Testis (tissue), 3 donors: ENCODE results near the gene CTDSPL2. TPM values are rescaled to one million over a fixed set of nuclear protein-coding genes. Genes with fewer than 3 reads are reported as not detected.
"Not testable (repeated sequence)": the region's sequence is repeated elsewhere in the genome, so short reads cannot be mapped to it uniquely, and the experiment has no call there.

Experiments used
- DNase-seq: peaks from one replicate; pipeline ENCODE4 v3.0.0-alpha.2; 2019
- H3K27ac ChIP-seq, 2 donors: fragments of 200-600 bp; sonication (generic); one replicate each; pipeline ENCODE4 v1.5.1; 2019
- H3K27me3 ChIP-seq: fragments of 200-600 bp; sonication (generic); one replicate; pipeline ENCODE4 v1.5.1; 2019
- H3K36me3 ChIP-seq: fragments of 200-600 bp; sonication (generic); one replicate; pipeline ENCODE4 v1.5.1; 2017; ENCODE audit warnings: low read depth; ENCODE audit errors: missing control alignments
- H3K4me1 ChIP-seq: fragments of 200-600 bp; sonication (generic); one replicate; pipeline ENCODE4 v1.5.1; 2019
- H3K4me3 ChIP-seq, 2 donors: fragments of 200-600 bp; sonication (generic); one replicate each; pipeline ENCODE4 v1.5.1; 2017 to 2019
- H3K9me3 ChIP-seq: fragments of 200-600 bp; sonication (generic); one replicate; pipeline ENCODE4 v1.5.1; 2017
- POLR2A ChIP-seq: fragments of 450-650 bp; IDR thresholded peaks from one replicate; pipeline ENCODE4 v1.6.1; 2017; ENCODE audit warnings: antibody characterized with exemption, mild to moderate bottlenecking, moderate library complexity
- WGBS, 2 donors: methylation state at CpG; one replicate each; pipeline ENCODE4 v1.1.5; 2018; 5-methylcytosine and 5-hydroxymethylcytosine counted together
- intact Hi-C: fragments of 100-400 bp; cut with DNase I; formaldehyde crosslinking; loops from one replicate; pipeline ENCODE4 v1.15.1; 2023; ENCODE audit warnings: low total_unique reads
- polyA plus RNA-seq: library from polyadenylated mRNA; stranded (reverse); fragments of 350-450 nt; fragmentation: Illumina TruSeq; extraction: RNeasy Lipid Tissue Mini Kit (QIAGEN cat#74804); gene quantifications from one replicate; pipeline ENCODE4 v1.2.3, GENCODE V29; 2014; ENCODE audit warnings: low read depth, low replicate concordance; ENCODE audit not compliant: insufficient read depth
- total RNA-seq, 2 donors: library from RNA; depleted of rRNA; stranded (reverse); fragments of >200 nt; gene quantifications; one replicate each; pipeline ENCODE4 v1.2.3, GENCODE V29; 2016
- TF ChIP-seq, protein P1 (sequence below), 3 experiments: fragments of 450-650 bp in 2 of 3; fragments of 200-600 bp in 1 of 3; sonication (generic) in 1 of 3; IDR thresholded peaks; one replicate each; pipeline ENCODE4 v1.5.1; 2016 to 2019; ENCODE audit warnings: antibody characterized with exemption in 3 of 3, mild to moderate bottlenecking in 2 of 3, moderate library complexity in 1 of 3

The CTDSPL2 gene
- total and polyA plus RNA-seq, 3 donors from 2014 or later = 27.7 to 71.2 (median 68.9) TPM

DNA sequence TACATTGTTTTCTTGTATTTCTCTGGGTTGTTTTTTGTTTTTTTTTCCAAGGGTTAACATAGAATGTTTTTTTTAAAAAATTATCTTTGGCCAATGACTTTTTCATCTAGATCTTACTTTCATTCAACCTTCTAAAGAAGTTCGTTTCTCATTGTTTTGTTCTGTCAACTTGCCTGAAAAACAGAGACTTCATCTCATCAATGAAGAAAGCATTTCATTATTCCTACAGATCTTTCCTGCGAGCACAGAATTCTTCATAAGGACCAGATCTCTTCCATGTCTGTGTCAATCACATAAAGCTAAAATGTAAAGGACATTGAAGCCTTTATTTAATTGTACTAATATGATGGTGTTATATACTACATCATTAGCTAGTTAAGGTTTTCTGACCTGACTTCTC is 99.8 kb downstream of the CTDSPL2 start:
- 79 to 88% methylated on average over 2 of the region's 2 CpGs for WGBS, 2 donors
- no peak overlapping the region for H3K27ac ChIP-seq
- no peak overlapping the region for H3K4me3 ChIP-seq
- TF ChIP-seq, protein P1, sequence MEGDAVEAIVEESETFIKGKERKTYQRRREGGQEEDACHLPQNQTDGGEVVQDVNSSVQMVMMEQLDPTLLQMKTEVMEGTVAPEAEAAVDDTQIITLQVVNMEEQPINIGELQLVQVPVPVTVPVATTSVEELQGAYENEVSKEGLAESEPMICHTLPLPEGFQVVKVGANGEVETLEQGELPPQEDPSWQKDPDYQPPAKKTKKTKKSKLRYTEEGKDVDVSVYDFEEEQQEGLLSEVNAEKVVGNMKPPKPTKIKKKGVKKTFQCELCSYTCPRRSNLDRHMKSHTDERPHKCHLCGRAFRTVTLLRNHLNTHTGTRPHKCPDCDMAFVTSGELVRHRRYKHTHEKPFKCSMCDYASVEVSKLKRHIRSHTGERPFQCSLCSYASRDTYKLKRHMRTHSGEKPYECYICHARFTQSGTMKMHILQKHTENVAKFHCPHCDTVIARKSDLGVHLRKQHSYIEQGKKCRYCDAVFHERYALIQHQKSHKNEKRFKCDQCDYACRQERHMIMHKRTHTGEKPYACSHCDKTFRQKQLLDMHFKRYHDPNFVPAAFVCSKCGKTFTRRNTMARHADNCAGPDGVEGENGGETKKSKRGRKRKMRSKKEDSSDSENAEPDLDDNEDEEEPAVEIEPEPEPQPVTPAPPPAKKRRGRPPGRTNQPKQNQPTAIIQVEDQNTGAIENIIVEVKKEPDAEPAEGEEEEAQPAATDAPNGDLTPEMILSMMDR (IDR thresholded peaks at IDR 0.05) = no peak
- TF ChIP-seq POLR2A = no peak
- no peaks in the 10 kb centered on the region for H3K4me1 ChIP-seq
- no peaks in the 10 kb centered on the region for H3K27me3 ChIP-seq
- intact Hi-C loops = no loop called here
- H3K36me3 ChIP-seq = no peaks in the 10 kb centered on the region
- H3K9me3 ChIP-seq = no peaks in the 10 kb centered on the region
- DNase-seq = no peak

DNA sequence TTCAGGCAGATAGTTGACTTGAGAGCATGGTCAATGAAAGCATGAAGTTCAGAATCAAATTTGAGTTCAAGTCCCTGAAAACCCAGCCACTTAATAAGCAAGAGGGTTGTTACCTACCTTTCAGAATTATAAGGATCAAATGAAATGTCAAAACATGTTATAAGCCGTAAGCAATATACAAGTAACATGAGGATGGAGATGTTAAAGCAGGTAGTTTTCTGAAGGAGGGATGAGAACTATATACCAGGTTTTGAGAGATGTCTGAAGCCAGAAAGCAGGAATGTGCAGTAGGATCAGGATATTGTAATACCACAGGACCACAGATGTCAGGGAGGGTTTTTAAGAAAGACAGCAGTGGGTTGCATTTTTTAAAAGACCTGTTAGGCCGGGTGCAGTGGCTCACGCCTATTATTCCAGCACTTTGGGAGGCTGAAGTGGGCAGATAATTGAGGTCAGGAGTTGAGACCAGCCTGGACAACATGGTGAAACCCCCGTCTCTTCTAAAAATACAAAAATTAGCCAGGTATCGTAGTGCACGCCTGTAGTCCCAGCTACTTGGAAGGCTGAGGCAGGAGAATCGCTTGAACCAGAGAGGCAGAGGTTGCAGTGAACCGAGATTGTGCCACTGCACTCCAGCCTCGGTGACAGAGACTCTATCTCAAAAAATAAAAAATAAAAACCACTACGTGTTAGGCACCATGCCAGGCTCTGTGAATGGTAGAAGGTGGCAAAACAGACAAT is 102.6 kb downstream of the CTDSPL2 start:
- H3K27ac ChIP-seq = no peak overlapping the region
- H3K4me3 ChIP-seq = no peak overlapping the region
- TF ChIP-seq, protein P1 (IDR thresholded peaks at IDR 0.05) = no peak
- TF ChIP-seq POLR2A = no peak
- H3K27me3 ChIP-seq = no peaks in the 10 kb centered on the region
- 57 to 63% methylated on average over 10 of the region's 10 CpGs for WGBS, 2 donors
- H3K9me3 ChIP-seq = no peaks in the 10 kb centered on the region
- intact Hi-C loops = no loop called here
- no peaks in the 10 kb centered on the region for H3K4me1 ChIP-seq
- DNase-seq = no peak
- H3K36me3 ChIP-seq = no peaks in the 10 kb centered on the region

DNA sequence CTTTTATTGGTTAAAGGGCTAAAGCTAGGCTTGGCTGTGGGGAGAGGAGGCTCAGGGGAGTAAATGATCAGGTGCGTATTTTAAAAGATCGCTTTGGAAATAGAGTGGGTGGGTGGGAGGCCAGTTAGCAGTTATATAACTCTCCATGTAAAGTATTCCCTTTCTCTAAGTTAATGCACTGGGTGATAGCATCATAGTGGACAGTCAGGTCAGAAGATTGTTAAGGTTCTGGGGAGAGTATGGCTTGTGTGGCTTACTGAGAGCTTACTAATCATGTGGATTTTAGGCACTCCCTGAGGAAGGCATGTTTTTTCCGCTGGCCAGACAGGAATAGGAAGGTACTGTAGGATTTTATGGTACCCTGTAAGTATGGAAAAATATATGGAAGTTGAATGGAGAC is 103.2 kb downstream of the CTDSPL2 start:
- no peak overlapping the region for H3K27ac ChIP-seq
- H3K4me1 ChIP-seq = no peaks in the 10 kb centered on the region
- H3K4me3 ChIP-seq = no peak overlapping the region
- H3K27me3 ChIP-seq = no peaks in the 10 kb centered on the region
- H3K36me3 ChIP-seq = no peaks in the 10 kb centered on the region
- DNase-seq = no peak
- H3K9me3 ChIP-seq = no peaks in the 10 kb centered on the region
- WGBS, 2 donors = 78 to 84% methylated on average over 3 of the region's 3 CpGs
- intact Hi-C loops = no loop called here
- no peak for TF ChIP-seq POLR2A
- TF ChIP-seq, protein P1 (IDR thresholded peaks at IDR 0.05) = no peak

DNA sequence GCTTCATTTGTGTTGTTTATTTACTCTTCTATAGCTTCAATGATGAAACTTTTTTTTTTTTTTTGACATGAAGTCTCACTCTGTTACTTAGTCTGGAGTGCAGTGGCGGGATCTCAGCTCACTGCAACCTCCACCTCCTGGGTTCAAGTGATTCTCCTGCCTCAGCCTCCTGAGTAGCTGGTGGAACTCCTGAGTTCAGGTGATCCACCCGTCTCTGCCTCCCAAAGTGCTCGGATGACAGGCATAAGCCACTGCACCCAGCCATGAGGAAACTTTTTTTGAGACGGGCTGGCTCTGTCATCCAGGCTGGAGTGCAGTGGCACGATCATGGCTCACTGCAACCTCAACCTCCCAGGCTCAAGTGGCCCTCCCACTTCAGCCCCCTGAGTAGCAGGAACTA is 104.8 kb downstream of the CTDSPL2 start:
- H3K4me3 ChIP-seq, DNase-seq, H3K27ac ChIP-seq, H3K9me3 ChIP-seq, intact Hi-C loops, H3K36me3 ChIP-seq, H3K4me1 ChIP-seq, H3K27me3 ChIP-seq: not testable (repeated sequence)
- WGBS, 2 donors = 90 to 95% methylated on average over 5 of the region's 5 CpGs

DNA sequence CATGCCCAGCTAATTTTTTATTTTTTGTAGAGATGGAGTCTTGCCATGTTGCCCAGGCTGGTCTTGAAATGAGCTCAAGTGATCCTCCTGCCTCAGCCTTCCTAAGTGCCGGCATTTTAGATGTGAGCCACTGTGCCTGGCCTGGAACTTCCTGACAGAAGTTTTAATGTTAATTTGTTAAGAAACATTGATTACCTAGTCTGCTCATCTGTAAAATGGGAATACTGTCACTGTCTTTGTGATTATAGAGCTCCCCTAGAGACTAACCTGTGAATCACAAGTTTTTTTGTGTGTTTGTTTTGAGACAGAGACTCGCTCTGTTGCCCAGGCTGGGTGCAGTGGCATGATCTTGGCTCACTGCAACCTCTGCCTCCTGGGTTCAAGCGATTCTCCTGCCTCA is 105.3 kb downstream of the CTDSPL2 start:
- Histone ChIP-seq H3K27ac (no peak overlapping the region), H3K9me3 (no peaks in the 10 kb centered on the region), H3K27me3 (no peaks in the 10 kb centered on the region), H3K4me3 (no peak overlapping the region), H3K4me1 (peaks cover under 1% of the 10 kb centered on the region), H3K36me3 (no peaks in the 10 kb centered on the region)
- TF ChIP-seq, protein P1 (IDR thresholded peaks at IDR 0.05) = no peak
- no peak for TF ChIP-seq POLR2A
- intact Hi-C loops = no loop called here
- WGBS, 2 donors = 90 to 99% methylated on average over 3 of the region's 3 CpGs
- DNase-seq = no peak
